Measurements from ENCODE around the gene ACSS2.

The ACSS2 gene

DNA sequence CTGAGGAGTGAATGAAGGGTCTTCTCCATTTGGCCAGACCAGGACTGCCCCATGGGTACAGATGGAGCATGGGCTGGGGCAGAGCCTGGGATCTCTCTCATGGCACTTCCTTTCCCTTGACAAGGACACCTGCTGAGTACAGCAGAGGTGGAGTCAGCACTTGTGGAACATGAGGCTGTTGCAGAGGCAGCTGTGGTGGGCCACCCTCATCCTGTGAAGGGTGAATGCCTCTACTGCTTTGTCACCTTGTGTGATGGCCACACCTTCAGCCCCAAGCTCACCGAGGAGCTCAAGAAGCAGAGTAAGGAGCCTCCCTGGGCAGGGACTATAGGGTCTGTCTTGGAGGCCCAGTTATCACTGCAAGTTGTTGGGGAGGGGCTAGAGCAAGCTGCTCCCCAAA, 49.6 kb downstream of the ACSS2 start:
- intact Hi-C loops (cut with DNase I; ENCODE audit: low total_unique reads) = no loop called here
- Histone ChIP-seq H3K36me3 (peaks cover 24 to 81% (median 75%) of the 10 kb centered on the region in 3 donors), H3K4me3 (no peak overlapping the region), H3K4me1 (peaks cover 0 to 37% (median 22%) of the 10 kb centered on the region in 4 donors), H3K27me3 (no peaks in the 10 kb centered on the region), H3K27ac (peak overlapping the region in 1 of 2 donors; percentile 28), H3K9me3 (no peaks in the 10 kb centered on the region)
- DNase-seq = no peak
- TF ChIP-seq, protein P1, sequence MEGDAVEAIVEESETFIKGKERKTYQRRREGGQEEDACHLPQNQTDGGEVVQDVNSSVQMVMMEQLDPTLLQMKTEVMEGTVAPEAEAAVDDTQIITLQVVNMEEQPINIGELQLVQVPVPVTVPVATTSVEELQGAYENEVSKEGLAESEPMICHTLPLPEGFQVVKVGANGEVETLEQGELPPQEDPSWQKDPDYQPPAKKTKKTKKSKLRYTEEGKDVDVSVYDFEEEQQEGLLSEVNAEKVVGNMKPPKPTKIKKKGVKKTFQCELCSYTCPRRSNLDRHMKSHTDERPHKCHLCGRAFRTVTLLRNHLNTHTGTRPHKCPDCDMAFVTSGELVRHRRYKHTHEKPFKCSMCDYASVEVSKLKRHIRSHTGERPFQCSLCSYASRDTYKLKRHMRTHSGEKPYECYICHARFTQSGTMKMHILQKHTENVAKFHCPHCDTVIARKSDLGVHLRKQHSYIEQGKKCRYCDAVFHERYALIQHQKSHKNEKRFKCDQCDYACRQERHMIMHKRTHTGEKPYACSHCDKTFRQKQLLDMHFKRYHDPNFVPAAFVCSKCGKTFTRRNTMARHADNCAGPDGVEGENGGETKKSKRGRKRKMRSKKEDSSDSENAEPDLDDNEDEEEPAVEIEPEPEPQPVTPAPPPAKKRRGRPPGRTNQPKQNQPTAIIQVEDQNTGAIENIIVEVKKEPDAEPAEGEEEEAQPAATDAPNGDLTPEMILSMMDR (IDR thresholded peaks at IDR 0.05) = no peak

- TF ChIP-seq, protein P1 (IDR thresholded peaks at IDR 0.05) = no peak
- intact Hi-C loops (cut with DNase I; ENCODE audit: low total_unique reads) = no loop called here
- DNase-seq = no peak
- peak overlapping the region in 1 of 2 donors; percentile 50 for H3K27ac ChIP-seq
- no peaks in the 10 kb centered on the region for H3K27me3 ChIP-seq
- H3K4me1 ChIP-seq = peaks cover 0 to 32% (median 20%) of the 10 kb centered on the region in 4 donors
- no peak overlapping the region for H3K4me3 ChIP-seq
- peaks cover 24 to 83% (median 76%) of the 10 kb centered on the region in 3 donors for H3K36me3 ChIP-seq
- no peaks in the 10 kb centered on the region for H3K9me3 ChIP-seq
These were observed 50.2 kb downstream of the ACSS2 start for GRCh38 chr20:34926581-34926980.

- H3K36me3 ChIP-seq = peaks cover 24 to 94% (median 84%) of the 10 kb centered on the region in 3 donors
- intact Hi-C loops (cut with DNase I; ENCODE audit: low total_unique reads) = no loop called here
- TF ChIP-seq, protein P1 (IDR thresholded peaks at IDR 0.05) = no peak
- H3K27me3 ChIP-seq = no peaks in the 10 kb centered on the region
- H3K4me3 ChIP-seq = no peak overlapping the region
- peak overlapping the region; percentile 40 to 50 for H3K27ac ChIP-seq
- H3K4me1 ChIP-seq = peaks cover 0 to 20% (median 9%) of the 10 kb centered on the region in 4 donors
- no peak for DNase-seq
- H3K9me3 ChIP-seq = no peaks in the 10 kb centered on the region
These were observed 51.3 kb downstream of the ACSS2 start for GRCh38 chr20:34927736-34928135.

DNA sequence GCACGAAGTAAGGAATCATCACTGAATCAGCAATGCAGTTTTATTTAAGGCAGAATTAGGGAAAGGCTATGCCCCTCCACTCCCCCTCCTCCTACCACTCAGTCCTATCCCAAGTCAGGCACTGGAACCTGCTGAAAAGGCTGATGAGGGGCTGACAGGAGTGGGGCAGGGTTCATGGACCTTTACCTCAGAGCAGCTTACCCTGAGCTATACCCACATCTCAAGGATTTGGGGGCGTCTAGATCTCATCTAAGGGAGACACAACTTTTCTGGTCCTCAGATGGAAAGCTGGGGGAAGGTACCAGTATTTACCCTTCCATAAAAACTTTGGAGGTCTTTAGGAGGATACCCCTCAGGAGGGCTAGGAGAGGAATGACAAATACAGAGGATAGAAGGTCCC, 52.0 kb downstream of the ACSS2 start:
- Histone ChIP-seq H3K9me3 (no peaks in the 10 kb centered on the region), H3K27ac (peak overlapping the region in 1 of 2 donors; percentile 50), H3K4me1 (peaks cover 0 to 13% (median 3%) of the 10 kb centered on the region in 4 donors), H3K4me3 (no peak overlapping the region), H3K27me3 (no peaks in the 10 kb centered on the region), H3K36me3 (peaks cover 24 to 95% (median 82%) of the 10 kb centered on the region in 3 donors)
- TF ChIP-seq, protein P1 (IDR thresholded peaks at IDR 0.05) = no peak
- intact Hi-C loops (cut with DNase I; ENCODE audit: low total_unique reads) = no loop called here
- no peak for DNase-seq

- Histone ChIP-seq H3K4me3 (no peak overlapping the region), H3K9me3 (no peaks in the 10 kb centered on the region), H3K36me3 (peaks cover 8 to 87% (median 62%) of the 10 kb centered on the region in 3 donors), H3K27me3 (no peaks in the 10 kb centered on the region), H3K27ac (no peak overlapping the region), H3K4me1 (peaks cover 0 to 11% (median 2%) of the 10 kb centered on the region in 4 donors)
- intact Hi-C loops (cut with DNase I; ENCODE audit: low total_unique reads) = no loop called here
- DNase-seq = no peak
- TF ChIP-seq, protein P1 (IDR thresholded peaks at IDR 0.05) = no peak
These were observed 55.4 kb downstream of the ACSS2 start for GRCh38 chr20:34931771-34932170.

Data from tibial artery (tissue), 4 donors.